Hepatic stellate cell (primary cell): Measurements from ENCODE around the gene KLKB1.
A peak's percentile ranks its signal among the peaks of the same experiment; 100 is the strongest.
"Not testable (repeated sequence)": the region's sequence is repeated elsewhere in the genome, so short reads cannot be mapped to it uniquely, and the experiment has no call there.

ENCODE experiments used
- DNase-seq: peaks from one replicate; pipeline ENCODE4 v3.0.0; 2011; ENCODE audit warnings: low spot score

Gene KLKB1

GRCh38 chr4:186227744-186228513, 622 bp downstream of the KLKB1 start:
- DNase-seq = no peak

GRCh38 chr4:186228514-186228894, 1.2 kb downstream of the KLKB1 start:
- no peak for DNase-seq

- no peak for DNase-seq
Measured at GRCh38 chr4:186234367-186234766, 7.1 kb downstream of the KLKB1 start.

- DNase-seq = no peak
Measured at GRCh38 chr4:186236126-186236525, 8.8 kb downstream of the KLKB1 start.

GRCh38 chr4:186240452-186240847, 13.1 kb downstream of the KLKB1 start:
- no peak for DNase-seq

GRCh38 chr4:186240848-186241491, 13.7 kb downstream of the KLKB1 start:
- DNase-seq = no peak

- no peak for DNase-seq
Measured at GRCh38 chr4:186241616-186242015, 14.3 kb downstream of the KLKB1 start.

- not testable (repeated sequence) for DNase-seq
Measured at GRCh38 chr4:186242031-186242430, 14.7 kb downstream of the KLKB1 start.

GRCh38 chr4:186243331-186243730, 16.0 kb downstream of the KLKB1 start:
- DNase-seq = no peak

GRCh38 chr4:186244835-186245234, 17.5 kb downstream of the KLKB1 start:
- DNase-seq = no peak

- not testable (repeated sequence) for DNase-seq
Measured at GRCh38 chr4:186247062-186247752, 19.9 kb downstream of the KLKB1 start.

- DNase-seq = no peak
Measured at GRCh38 chr4:186248643-186249042, 21.3 kb downstream of the KLKB1 start.

GRCh38 chr4:186249785-186250754, 22.8 kb downstream of the KLKB1 start:
- DNase-seq = peak; percentile 11

GRCh38 chr4:186250760-186251159, 23.5 kb downstream of the KLKB1 start:
- no peak for DNase-seq

- no peak for DNase-seq
Measured at GRCh38 chr4:186255122-186255521, 27.8 kb downstream of the KLKB1 start.

- DNase-seq = no peak
Measured at GRCh38 chr4:186258216-186258811, 31.0 kb downstream of the KLKB1 start.

- no peak for DNase-seq
Measured at GRCh38 chr4:186260117-186260503, 32.8 kb downstream of the KLKB1 start.

- no peak for DNase-seq
Measured at GRCh38 chr4:186260504-186261448, 33.5 kb downstream of the KLKB1 start.

GRCh38 chr4:186264660-186265059, 37.4 kb downstream of the KLKB1 start:
- DNase-seq = no peak

GRCh38 chr4:186265250-186265649, 37.9 kb downstream of the KLKB1 start:
- DNase-seq = not testable (repeated sequence)
